Stomach (tissue), 9 donors: ENCODE measurements around the gene FKBP6. TPM values are rescaled to one million over a fixed set of nuclear protein-coding genes. Genes with fewer than 3 reads are reported as not detected.
"Not testable (repeated sequence)": the region's sequence is repeated elsewhere in the genome, so short reads cannot be mapped to it uniquely, and the experiment has no call there.

ENCODE experiments used
- DNase-seq, 2 donors: peaks; one replicate each; pipeline versions ENCODE4 v3.0.0 to v3.0.0-alpha.2; 2013 to 2019
- H3K27ac ChIP-seq, 5 donors: fragments of 200-600 bp in 4 of 5; sonication (generic) in 4 of 5; one replicate each; pipeline ENCODE4 v1.5.1; 2013 to 2019; ENCODE audit warnings: mild to moderate bottlenecking in 1 of 5, moderate library complexity in 1 of 5
- H3K27me3 ChIP-seq, 3 donors: fragments of 200-600 bp; sonication (generic); one replicate each; pipeline ENCODE4 v1.5.1; 2017 to 2019; ENCODE audit warnings: mixed run types in 1 of 3
- H3K36me3 ChIP-seq, 4 donors: fragments of 200-600 bp; sonication (generic); 1 replicate in 3 of 4; 2 replicates in 1 of 4; pipeline ENCODE4 v1.5.1; 2016 to 2019
- H3K4me1 ChIP-seq, 4 donors: fragments of 200-600 bp; sonication (generic); one replicate each; pipeline ENCODE4 v1.5.1; 2016 to 2019
- H3K4me3 ChIP-seq, 4 donors: fragments of 200-600 bp; sonication (generic) in 3 of 4; one replicate each; pipeline ENCODE4 v1.5.1; 2016 to 2019; ENCODE audit warnings: mild to moderate bottlenecking in 1 of 4
- H3K9me3 ChIP-seq, 4 donors: fragments of 200-600 bp; sonication (generic); one replicate each; pipeline ENCODE4 v1.5.1; 2016 to 2019
- CTCF ChIP-seq, 7 experiments: fragments of 450-650 bp in 4 of 7; fragments of 200-600 bp in 3 of 7; sonication (generic) in 3 of 7; IDR thresholded peaks; one replicate each; pipeline ENCODE4 v1.5.1; 2016 to 2019; ENCODE audit warnings: antibody characterized with exemption in 7 of 7, control low read depth in 2 of 7, mild to moderate bottlenecking in 1 of 7
- EP300 ChIP-seq: sonication (generic); formaldehyde crosslinking; IDR thresholded peaks from one replicate; pipeline ENCODE4 v1.6.1; 2017; ENCODE audit warnings: antibody characterized with exemption
- POLR2A ChIP-seq, 4 donors: fragments of 450-650 bp; IDR thresholded peaks; one replicate each; pipeline ENCODE4 v1.6.1; 2016; ENCODE audit warnings: antibody characterized with exemption in 4 of 4, control low read depth in 2 of 4, mild to moderate bottlenecking in 1 of 4, moderate library complexity in 1 of 4
- POLR2AphosphoS5 ChIP-seq, 3 donors: sonication (generic); formaldehyde crosslinking; IDR thresholded peaks; one replicate each; pipeline ENCODE4 v1.6.1; 2016; ENCODE audit warnings: antibody characterized with exemption in 3 of 3
- WGBS, 5 donors: extraction: QIAGEN DNeasy Blood & Tissue Kit in 3 of 5; methylation state at CpG; one replicate each; pipeline versions ENCODE4 v1.1.5 to v1.1.7; 2013 to 2018; 5-methylcytosine and 5-hydroxymethylcytosine counted together
- intact Hi-C: fragments of 100-400 bp; cut with DNase I; formaldehyde crosslinking; loops from one replicate; pipeline ENCODE4 v1.15.1; 2023; ENCODE audit warnings: low total_unique reads
- polyA plus RNA-seq, 3 donors: library from polyadenylated mRNA; stranded (reverse); fragments of 200-250 nt; gene quantifications; one replicate each; pipeline ENCODE4 v1.2.3, GENCODE V29; 2013
- total RNA-seq, 5 donors: library from RNA; depleted of rRNA; stranded (reverse); fragments of >200 nt; gene quantifications; one replicate each; pipeline versions ENCODE4 v1.1.0 to v1.2.3, GENCODE V29; 2014 to 2016
- donor health status: healthy with polysubstance abuse.
- donor health status: Bipolar disorder and iron deficiency.
- donor health status: healthy.

Gene FKBP6
- total and polyA plus RNA-seq, 8 donors: 0.10 TPM; not detected in 7

GRCh38 chr7:73316521-73316920, 11.4 kb upstream of the FKBP6 start:
- intact Hi-C loops: loop anchor here (10.0 kb wide), 1 partner anchor 118 kb away; the partner anchor contains the start of gene FZD9
- WGBS, 5 donors: 80 to 95% (median 85%) methylated on average over 5 to 9 of the region's 9 CpGs
- H3K36me3 ChIP-seq: no peaks in the 10 kb centered on the region

GRCh38 chr7:73318656-73319204, 9.2 kb upstream of the FKBP6 start:
- not testable (repeated sequence) for DNase-seq, H3K36me3 ChIP-seq, H3K4me3 ChIP-seq, H3K27me3 ChIP-seq, H3K4me1 ChIP-seq, H3K9me3 ChIP-seq
- 72 to 91% (median 89%) methylated on average over 12 to 16 of the region's 18 CpGs for WGBS, 5 donors
- intact Hi-C loops: loop anchor here (10.0 kb wide), 1 partner anchor 116 kb away; the partner anchor contains the start of gene FZD9
- H3K27ac ChIP-seq: peak overlapping the region in 1 of 5 donors; percentile 39

More at GRCh38 chr7:73316521-73316920, 11.4 kb upstream of the FKBP6 start:
- DNase-seq: no peak
- Histone ChIP-seq H3K27me3 (no peaks in the 10 kb centered on the region), H3K27ac (no peak overlapping the region), H3K9me3 (no peaks in the 10 kb centered on the region), H3K4me3 (no peak overlapping the region), H3K4me1 (peaks cover 0 to 5% (median 0%) of the 10 kb centered on the region in 4 donors)
- TF ChIP-seq CTCF (IDR thresholded peaks at IDR 0.05) (no peak), EP300 (no peak), POLR2A (IDR thresholded peaks at IDR 0.05) (no peak), POLR2AphosphoS5 (IDR thresholded peaks at IDR 0.05) (no peak)

- intact Hi-C loops: loop anchor here (10.0 kb wide), 1 partner anchor 115 kb away; the partner anchor contains the start of gene FZD9
- peak; percentile 18 to 58 for DNase-seq
Observed at GRCh38 chr7:73319541-73319940, 8.4 kb upstream of the FKBP6 start.

GRCh38 chr7:73320009-73320408, 8.0 kb upstream of the FKBP6 start:
- 67 to 85% (median 76%) methylated on average over 6 to 9 of the region's 9 CpGs for WGBS, 5 donors
- H3K9me3 ChIP-seq, intact Hi-C loops: not testable (repeated sequence)

More at GRCh38 chr7:73319541-73319940, 8.4 kb upstream of the FKBP6 start:
- H3K27ac ChIP-seq: peak overlapping the region in 4 of 5 donors; percentile 37 to 71 (median 54)
- H3K9me3 ChIP-seq, H3K27me3 ChIP-seq, H3K4me3 ChIP-seq, H3K36me3 ChIP-seq: not testable (repeated sequence)
- WGBS, 5 donors: 32 to 50% (median 42%) methylated on average over 7 to 9 of the region's 9 CpGs
- peaks cover 7 to 16% (median 11%) of the 10 kb centered on the region in 4 donors for H3K4me1 ChIP-seq

GRCh38 chr7:73323434-73324080, 4.4 kb upstream of the FKBP6 start:
- intact Hi-C loops, H3K27me3 ChIP-seq, H3K36me3 ChIP-seq, DNase-seq, H3K9me3 ChIP-seq: not testable (repeated sequence)
- Histone ChIP-seq H3K4me3 (peak overlapping the region; percentile 16 to 36 (median 24)), H3K27ac (peak overlapping the region in 2 of 5 donors; percentile 53 to 64), H3K4me1 (peaks cover 7 to 17% (median 14%) of the 10 kb centered on the region in 4 donors)
- 67 to 81% (median 75%) methylated on average over 4 to 5 of the region's 5 CpGs for WGBS, 5 donors

More at GRCh38 chr7:73320009-73320408, 8.0 kb upstream of the FKBP6 start:
- not testable (repeated sequence) for H3K4me3 ChIP-seq, H3K36me3 ChIP-seq, H3K27me3 ChIP-seq
- peaks cover 7 to 17% (median 12%) of the 10 kb centered on the region in 4 donors for H3K4me1 ChIP-seq
- peak overlapping the region in 4 of 5 donors; percentile 5 to 60 (median 43) for H3K27ac ChIP-seq
- DNase-seq: peak in 1 of 2 donors; percentile 5

GRCh38 chr7:73324081-73324845, 3.7 kb upstream of the FKBP6 start:
- DNase-seq: peak; percentile 61 to 84
- 3 to 17% (median 14%) methylated on average over 9 to 31 of the region's 31 CpGs for WGBS, 5 donors
- H3K36me3 ChIP-seq, H3K27me3 ChIP-seq, intact Hi-C loops, H3K9me3 ChIP-seq: not testable (repeated sequence)
- Histone ChIP-seq H3K4me3 (peak overlapping the region; percentile 16 to 36 (median 24)), H3K4me1 (peaks cover 7 to 17% (median 14%) of the 10 kb centered on the region in 4 donors), H3K27ac (peak overlapping the region in 4 of 5 donors; percentile 53 to 72 (median 60))
- TF ChIP-seq CTCF (IDR thresholded peaks at IDR 0.05): peak in 3 of 7 experiments; percentile 16 to 41 (median 20)
